Transverse colon (tissue), 4 donors: ENCODE data around the gene ZNF423. TPM values are rescaled to one million over a fixed set of nuclear protein-coding genes. Genes with fewer than 3 reads are reported as not detected.

Experiments
- DNase-seq: peaks from one replicate; pipeline ENCODE4 v3.0.0-alpha.2; 2019
- H3K27ac ChIP-seq, 4 donors: fragments of 200-600 bp; sonication (generic); 2 replicates each; pipeline ENCODE4 v1.5.1; 2016 to 2018; ENCODE audit warnings: inconsistent platforms in 4 of 4
- H3K27me3 ChIP-seq: fragments of 200-600 bp; sonication (generic); 2 replicates; pipeline ENCODE4 v1.5.1; 2017; ENCODE audit warnings: inconsistent platforms
- H3K36me3 ChIP-seq, 4 donors: fragments of 200-600 bp; sonication (generic); 2 replicates each; pipeline ENCODE4 v1.5.1; 2017 to 2019; ENCODE audit warnings: inconsistent platforms in 4 of 4
- H3K4me1 ChIP-seq, 4 donors: fragments of 200-600 bp; sonication (generic); 2 replicates each; pipeline ENCODE4 v1.5.1; 2017 to 2020; ENCODE audit warnings: inconsistent platforms in 4 of 4
- H3K4me3 ChIP-seq, 4 donors: fragments of 200-600 bp; sonication (generic); 1 replicate in 1 of 4; 2 replicates in 3 of 4; pipeline versions ENCODE4 v1.5.1 to v1.6.1; 2017 to 2019; ENCODE audit warnings: inconsistent platforms in 4 of 4
- H3K9me3 ChIP-seq, 2 donors: fragments of 200-600 bp; sonication (generic); 2 replicates each; pipeline ENCODE4 v1.5.1; 2017 to 2019; ENCODE audit warnings: inconsistent platforms in 2 of 2
- EP300 ChIP-seq: sonication (generic); formaldehyde crosslinking; IDR thresholded peaks from one replicate; pipeline ENCODE4 v1.6.1; 2017; ENCODE audit warnings: antibody characterized with exemption, low read depth
- POLR2A ChIP-seq: fragments of 450-650 bp; IDR thresholded peaks from one replicate; pipeline ENCODE4 v1.6.1; 2016; ENCODE audit warnings: antibody characterized with exemption, mild to moderate bottlenecking, moderate library complexity
- POLR2AphosphoS5 ChIP-seq, 3 donors: sonication (generic); formaldehyde crosslinking; IDR thresholded peaks; one replicate each; pipeline ENCODE4 v1.6.1; 2016; ENCODE audit warnings: antibody characterized with exemption in 3 of 3
- WGBS, 2 donors: methylation state at CpG; one replicate each; pipeline ENCODE4 v1.1.5; 2018; ENCODE audit warnings: low coverage in 1 of 2; 5-methylcytosine and 5-hydroxymethylcytosine counted together
- in situ Hi-C, 4 donors: fragments of 200-750 bp; cut with MboI; loops; one replicate each; pipeline versions ENCODE4 v1.15.0 to v1.15.1; 2017; ENCODE audit warnings: low sequenced_read_pairs in 3 of 4, low pct_ligation_motif_present in 1 of 4, low pct_unique_long_range_greater_than_20kb in 1 of 4
- intact Hi-C: fragments of 100-400 bp; cut with DNase I; formaldehyde crosslinking; loops from one replicate; pipeline ENCODE4 v1.15.1; 2023; ENCODE audit warnings: low total_unique reads
- total RNA-seq, 4 donors: library from RNA; depleted of rRNA; stranded (reverse); fragments of >200 nt; gene quantifications; one replicate each; pipeline ENCODE4 v1.1.0, GENCODE V29; 2016
- TF ChIP-seq, protein P1 (sequence below), 5 experiments: fragments of 200-600 bp in 3 of 5; fragments of 450-650 bp in 2 of 5; sonication (generic) in 3 of 5; IDR thresholded peaks; 1 replicate in 2 of 5; 2 replicates in 3 of 5; pipeline ENCODE4 v1.5.1; 2016 to 2017; ENCODE audit warnings: antibody characterized with exemption in 5 of 5, inconsistent platforms in 3 of 5, mild to moderate bottlenecking in 2 of 5, moderate library complexity in 1 of 5

The ZNF423 gene
- total RNA-seq, 4 donors from 2014 or later = 4.9 to 13.1 (median 7.2) TPM

GRCh38 chr16:49524947-49525315, 331.0 kb downstream of the ZNF423 start:
- H3K4me1 ChIP-seq = peaks cover 0 to 3% (median 0%) of the 10 kb centered on the region in 4 donors
- no peak for DNase-seq
- H3K27ac ChIP-seq = no peak overlapping the region
- H3K27me3 ChIP-seq = no peaks in the 10 kb centered on the region
- H3K4me3 ChIP-seq = no peak overlapping the region
- no peaks in the 10 kb centered on the region for H3K36me3 ChIP-seq
- no peaks in the 10 kb centered on the region for H3K9me3 ChIP-seq
- in situ Hi-C loops = no loop called here
- TF ChIP-seq POLR2AphosphoS5 (IDR thresholded peaks at IDR 0.05) (no peak), POLR2A (no peak), EP300 (no peak)
- TF ChIP-seq, protein P1, sequence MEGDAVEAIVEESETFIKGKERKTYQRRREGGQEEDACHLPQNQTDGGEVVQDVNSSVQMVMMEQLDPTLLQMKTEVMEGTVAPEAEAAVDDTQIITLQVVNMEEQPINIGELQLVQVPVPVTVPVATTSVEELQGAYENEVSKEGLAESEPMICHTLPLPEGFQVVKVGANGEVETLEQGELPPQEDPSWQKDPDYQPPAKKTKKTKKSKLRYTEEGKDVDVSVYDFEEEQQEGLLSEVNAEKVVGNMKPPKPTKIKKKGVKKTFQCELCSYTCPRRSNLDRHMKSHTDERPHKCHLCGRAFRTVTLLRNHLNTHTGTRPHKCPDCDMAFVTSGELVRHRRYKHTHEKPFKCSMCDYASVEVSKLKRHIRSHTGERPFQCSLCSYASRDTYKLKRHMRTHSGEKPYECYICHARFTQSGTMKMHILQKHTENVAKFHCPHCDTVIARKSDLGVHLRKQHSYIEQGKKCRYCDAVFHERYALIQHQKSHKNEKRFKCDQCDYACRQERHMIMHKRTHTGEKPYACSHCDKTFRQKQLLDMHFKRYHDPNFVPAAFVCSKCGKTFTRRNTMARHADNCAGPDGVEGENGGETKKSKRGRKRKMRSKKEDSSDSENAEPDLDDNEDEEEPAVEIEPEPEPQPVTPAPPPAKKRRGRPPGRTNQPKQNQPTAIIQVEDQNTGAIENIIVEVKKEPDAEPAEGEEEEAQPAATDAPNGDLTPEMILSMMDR (IDR thresholded peaks at IDR 0.05) = no peak
- 87% methylated on average over 9 of the region's 9 CpGs; no CpG with 5 or more reads in 1 of the 2 donors for WGBS, 2 donors
- intact Hi-C loops = no loop called here

DNA sequence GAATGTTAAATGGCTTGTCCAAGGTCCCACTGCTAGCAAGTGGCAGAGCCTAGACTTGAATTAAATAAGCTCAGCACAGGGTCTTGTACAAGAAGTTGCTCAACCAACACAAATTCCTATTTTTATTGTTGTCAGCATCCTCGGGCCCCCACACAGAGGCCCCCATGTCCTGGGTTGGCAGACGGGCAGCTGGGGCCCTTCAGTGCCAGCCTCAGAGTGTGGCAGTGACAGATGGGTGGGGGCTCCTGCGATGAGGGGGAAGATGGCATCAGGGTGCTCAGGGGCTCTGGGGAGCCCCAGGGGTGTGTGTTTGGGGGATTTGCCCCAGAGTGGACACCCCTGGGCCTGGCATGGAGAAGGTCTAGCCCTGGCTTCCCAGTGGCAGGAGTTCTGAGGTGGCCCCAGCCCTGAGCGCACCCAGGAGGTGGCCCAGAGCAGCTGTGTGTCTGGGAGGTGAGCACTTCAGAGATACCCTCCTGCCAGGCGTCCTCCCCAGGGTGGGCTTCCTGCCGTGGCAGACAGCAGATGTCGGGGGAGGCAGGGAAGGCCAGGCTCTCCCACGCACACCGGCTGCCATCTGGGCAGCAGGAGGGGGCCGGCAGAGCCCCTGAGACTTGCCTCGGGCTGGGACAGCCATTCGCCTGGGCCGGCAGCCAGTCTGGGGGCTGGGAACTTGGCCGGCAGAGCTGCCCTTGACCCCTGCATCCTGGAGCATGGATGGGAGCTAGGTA, 331.5 kb downstream of the ZNF423 start:
- Histone ChIP-seq H3K27ac (no peak overlapping the region), H3K4me1 (peaks cover 0 to 3% (median 0%) of the 10 kb centered on the region in 4 donors), H3K36me3 (no peaks in the 10 kb centered on the region), H3K27me3 (no peaks in the 10 kb centered on the region), H3K4me3 (no peak overlapping the region), H3K9me3 (no peaks in the 10 kb centered on the region)
- WGBS, 2 donors = 40 to 70% methylated on average over 2 to 13 of the region's 14 CpGs
- DNase-seq = no peak
- in situ Hi-C loops = no loop called here
- intact Hi-C loops = no loop called here
- TF ChIP-seq, protein P1 (IDR thresholded peaks at IDR 0.05) = no peak
- no peak for TF ChIP-seq POLR2A
- TF ChIP-seq EP300 = no peak
- no peak for TF ChIP-seq POLR2AphosphoS5 (IDR thresholded peaks at IDR 0.05)

GRCh38 chr16:49523435-49524159, 332.3 kb downstream of the ZNF423 start:
- no peak overlapping the region for H3K27ac ChIP-seq
- peaks cover 0 to 3% (median 0%) of the 10 kb centered on the region in 4 donors for H3K4me1 ChIP-seq
- in situ Hi-C loops (no loop called here), intact Hi-C loops (no loop called here)
- DNase-seq = no peak
- 85% methylated on average over 17 of the region's 17 CpGs; no CpG with 5 or more reads in 1 of the 2 donors for WGBS, 2 donors
- TF ChIP-seq POLR2A = no peak
- no peak for TF ChIP-seq EP300
- TF ChIP-seq, protein P1 (IDR thresholded peaks at IDR 0.05) = no peak
- TF ChIP-seq POLR2AphosphoS5 (IDR thresholded peaks at IDR 0.05) = no peak
- no peaks in the 10 kb centered on the region for H3K9me3 ChIP-seq
- H3K4me3 ChIP-seq = no peak overlapping the region
- no peaks in the 10 kb centered on the region for H3K36me3 ChIP-seq
- no peaks in the 10 kb centered on the region for H3K27me3 ChIP-seq

DNA sequence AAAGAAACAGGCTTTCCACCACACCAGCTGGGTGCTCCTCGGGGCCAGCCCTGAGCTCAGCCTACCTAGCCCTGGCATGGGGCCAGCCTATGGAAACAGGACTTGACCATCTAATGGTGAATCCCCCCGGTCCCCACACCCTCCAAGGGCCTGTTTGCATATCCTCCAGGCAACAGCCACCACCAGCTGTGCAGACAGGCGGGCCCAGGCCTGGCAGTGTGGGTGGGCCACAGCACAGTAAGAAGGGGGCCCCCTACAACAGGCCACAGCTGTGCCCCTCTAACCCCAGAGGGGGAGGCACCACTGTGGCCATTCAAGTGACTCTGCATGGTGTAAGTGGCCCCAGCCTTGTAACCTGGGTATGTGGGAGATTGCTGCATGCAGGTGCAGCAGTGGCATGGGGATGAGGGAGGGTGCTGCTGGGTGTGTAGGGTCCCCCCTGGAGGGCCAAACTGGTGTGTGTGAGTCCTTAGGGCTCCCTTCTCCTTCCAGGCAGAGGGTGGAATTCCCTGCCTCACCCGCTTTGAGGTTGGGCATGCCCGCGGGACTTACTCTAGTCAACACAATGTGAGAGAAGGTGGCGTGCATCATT, 334.1 kb downstream of the ZNF423 start:
- H3K27ac ChIP-seq = no peak overlapping the region
- no peak overlapping the region for H3K4me3 ChIP-seq
- H3K36me3 ChIP-seq = no peaks in the 10 kb centered on the region
- H3K27me3 ChIP-seq = no peaks in the 10 kb centered on the region
- H3K9me3 ChIP-seq = no peaks in the 10 kb centered on the region
- no peak for TF ChIP-seq POLR2AphosphoS5 (IDR thresholded peaks at IDR 0.05)
- no peak for TF ChIP-seq EP300
- no peak for TF ChIP-seq POLR2A
- TF ChIP-seq, protein P1 (IDR thresholded peaks at IDR 0.05) = no peak
- WGBS, 2 donors = 94% methylated on average over 7 of the region's 7 CpGs; no CpG with 5 or more reads in 1 of the 2 donors
- in situ Hi-C loops (no loop called here), intact Hi-C loops (no loop called here)
- no peak for DNase-seq
- H3K4me1 ChIP-seq = no peaks in the 10 kb centered on the region
